NCI-H2227 treated with DMSO at 0.1 percent for 48 hours (cell line): ENCODE measurements around the gene FAM149A.

Source experiments
- DNase-seq: peaks from one replicate; lab custom pipeline; 2025; lab: John Stamatoyannopoulos, UW

FAM149A gene

GRCh38 chr4:186202490-186203140, 98.1 kb downstream of the FAM149A start:
- no peak for DNase-seq

GRCh38 chr4:186203406-186203805, 98.9 kb downstream of the FAM149A start:
- no peak for DNase-seq

DNA sequence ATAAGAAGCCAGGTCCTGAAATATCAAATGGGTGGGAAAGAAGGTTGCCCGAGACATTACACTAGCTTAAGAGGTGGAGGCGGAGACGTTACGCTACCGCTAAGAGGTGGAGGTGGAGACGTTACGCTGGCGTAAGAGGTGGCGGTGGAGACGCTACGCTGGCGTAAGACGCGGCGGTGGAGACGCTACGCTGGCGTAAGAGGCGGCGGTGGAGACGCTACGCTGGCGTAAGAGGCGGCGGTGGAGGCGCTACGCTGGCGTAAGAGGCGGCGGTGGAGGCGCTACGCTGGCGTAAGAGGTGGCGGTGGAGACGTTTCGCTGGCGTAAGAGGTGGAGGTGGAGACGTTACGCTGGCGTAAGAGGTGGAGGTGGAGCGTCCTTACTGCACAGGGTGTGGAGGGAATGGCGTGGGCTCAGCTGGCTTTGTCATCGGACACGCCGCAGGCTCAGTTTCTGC, 99.6 kb downstream of the FAM149A start:
- no peak for DNase-seq

GRCh38 chr4:186204686-186205085, 100.2 kb downstream of the FAM149A start:
- no peak for DNase-seq

- DNase-seq: no peak
These were observed 100.7 kb downstream of the FAM149A start for GRCh38 chr4:186205156-186205555.

GRCh38 chr4:186216465-186217024, 112.0 kb downstream of the FAM149A start:
- DNase-seq: peak; percentile 12

- no peak for DNase-seq
These were observed 113.3 kb downstream of the FAM149A start for GRCh38 chr4:186217733-186218293.

- DNase-seq: no peak
These were observed 117.1 kb downstream of the FAM149A start for GRCh38 chr4:186221624-186222023.
